Effector CD8-positive, alpha-beta T cell (primary cell): ENCODE measurements around the gene KCNQ1OT1.

Source experiments
- DNase-seq: peaks from one replicate; lab custom pipeline; 2025; lab: John Stamatoyannopoulos, UW

Gene KCNQ1OT1

GRCh38 chr11:2582351-2582945 is 117.3 kb downstream of the KCNQ1OT1 start:
- DNase-seq, result no peak

GRCh38 chr11:2581931-2582350 is 117.9 kb downstream of the KCNQ1OT1 start:
- DNase-seq, result no peak

GRCh38 chr11:2581151-2581930 is 118.5 kb downstream of the KCNQ1OT1 start:
- DNase-seq, result no peak

GRCh38 chr11:2580571-2581001 is 119.2 kb downstream of the KCNQ1OT1 start:
- DNase-seq, result no peak

- DNase-seq, result no peak
These were observed 119.8 kb downstream of the KCNQ1OT1 start for GRCh38 chr11:2580061-2580421.

GRCh38 chr11:2579315-2580060 is 120.3 kb downstream of the KCNQ1OT1 start:
- DNase-seq, result no peak

- DNase-seq, result no peak
These were observed 120.9 kb downstream of the KCNQ1OT1 start for GRCh38 chr11:2578929-2579270.

GRCh38 chr11:2577991-2578928 is 121.5 kb downstream of the KCNQ1OT1 start:
- no peak for DNase-seq

GRCh38 chr11:2577031-2577990 is 122.5 kb downstream of the KCNQ1OT1 start:
- no peak for DNase-seq

- DNase-seq, result no peak
These were observed 123.2 kb downstream of the KCNQ1OT1 start for GRCh38 chr11:2576549-2576948.

- no peak for DNase-seq
These were observed 123.7 kb downstream of the KCNQ1OT1 start for GRCh38 chr11:2576111-2576510.

- no peak for DNase-seq
These were observed 124.2 kb downstream of the KCNQ1OT1 start for GRCh38 chr11:2575591-2576051.

- DNase-seq, result no peak
These were observed 125.0 kb downstream of the KCNQ1OT1 start for GRCh38 chr11:2574553-2575535.

- no peak for DNase-seq
These were observed 125.7 kb downstream of the KCNQ1OT1 start for GRCh38 chr11:2574043-2574552.

- DNase-seq, result no peak
These were observed 126.4 kb downstream of the KCNQ1OT1 start for GRCh38 chr11:2573240-2574042.

- no peak for DNase-seq
These were observed 127.1 kb downstream of the KCNQ1OT1 start for GRCh38 chr11:2572491-2573239.

GRCh38 chr11:2571598-2572281 is 128.1 kb downstream of the KCNQ1OT1 start:
- DNase-seq, result no peak
